Activated T-helper 1 cell treated with anti-CD3 and anti-CD28 coated beads, Interleukin-12 subunit alpha, Interleukin-12 subunit beta, Interleukin-2, Interleukin-4 antibody, amounts not matched to agents 30 ng/mL and 10 ng/mL and 1 ng/mL, durations not matched to agents 14 hours and 24 hours and 36 hours (primary cell): ENCODE measurements around the gene NDUFA13. TPM values are rescaled to one million over a fixed set of nuclear protein-coding genes. Genes with fewer than 3 reads are reported as not detected.

Experiments used
- DNase-seq: peaks from one replicate; pipeline ENCODE4 v3.0.0; 2021; ENCODE audit warnings: low spot score
- H3K27ac Mint-ChIP-seq: one replicate; pipeline ENCODE4 v1.8.0; 2021; ENCODE audit warnings: mild to moderate bottlenecking, mixed read lengths
- H3K27me3 Mint-ChIP-seq: one replicate; pipeline ENCODE4 v1.8.0; 2022; ENCODE audit warnings: mild to moderate bottlenecking, moderate library complexity, mixed read lengths; ENCODE audit not compliant: insufficient read depth
- H3K36me3 Mint-ChIP-seq: one replicate; pipeline ENCODE4 v1.8.0; 2021; ENCODE audit warnings: low read depth, mixed read lengths
- H3K4me1 Mint-ChIP-seq: one replicate; pipeline ENCODE4 v1.8.0; 2021; ENCODE audit warnings: low read depth, mixed read lengths
- H3K4me3 Mint-ChIP-seq: one replicate; pipeline ENCODE4 v1.8.0; 2021; ENCODE audit warnings: mild to moderate bottlenecking, moderate library complexity, mixed read lengths
- H3K9me3 Mint-ChIP-seq: one replicate; pipeline ENCODE4 v1.8.0; 2021; ENCODE audit warnings: mixed read lengths
- intact Hi-C: fragments of 100-400 bp; cut with micrococcal nuclease; formaldehyde crosslinking; loops from one replicate; pipeline ENCODE4 v1.15.1; 2024
- total RNA-seq: library from RNA; stranded (reverse); gene quantifications from 2 replicates; pipeline ENCODE4 v1.2.3, GENCODE V29; 2022

Gene NDUFA13
- total RNA-seq, 1 donor from 2014 or later: 410 TPM

DNA sequence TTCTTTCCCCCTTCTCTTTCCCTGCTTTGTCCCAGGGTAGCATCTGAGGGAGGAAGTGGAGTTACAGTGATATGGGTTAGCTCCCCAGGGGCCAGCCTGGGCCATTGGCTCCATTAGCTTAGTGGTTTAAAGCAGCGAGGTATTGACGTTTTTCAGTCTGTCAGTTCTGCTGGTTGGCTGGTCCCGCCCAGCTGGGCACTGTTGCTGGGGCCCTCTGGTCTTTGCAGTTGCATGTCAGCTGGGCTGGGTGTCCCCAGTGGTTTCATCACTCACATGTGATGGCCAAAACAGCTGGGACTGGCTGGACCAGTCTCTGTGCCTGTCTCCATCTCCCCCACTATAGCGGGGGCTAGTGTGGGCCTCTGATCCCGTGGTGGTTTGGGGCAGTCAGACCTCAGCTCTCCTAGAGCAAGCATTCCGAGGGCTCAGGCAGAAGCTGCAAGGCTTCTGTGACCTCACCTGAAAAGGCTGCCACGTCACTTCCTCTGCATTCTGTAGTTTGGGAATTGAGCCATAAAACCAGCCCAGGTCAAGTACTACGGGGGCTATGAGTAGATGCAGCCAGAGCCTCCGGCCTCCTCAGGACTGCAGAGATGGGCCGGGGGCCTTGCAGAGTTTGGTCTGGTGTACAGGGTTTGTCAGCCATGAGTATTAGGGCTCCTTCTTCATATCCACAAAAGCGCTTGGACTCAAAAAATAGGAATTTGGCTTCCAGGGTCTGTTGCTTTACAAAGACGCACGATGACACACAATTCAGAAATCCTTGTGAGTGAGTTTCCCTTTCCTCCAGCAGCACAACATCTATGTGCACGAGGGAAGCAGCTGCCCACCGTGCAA, 30.6 kb upstream of the NDUFA13 start:
- no peak for DNase-seq
- H3K27ac Mint-ChIP-seq: no peak overlapping the region
- no peaks in the 10 kb centered on the region for H3K27me3 Mint-ChIP-seq
- intact Hi-C loops: no loop called here
- no peaks in the 10 kb centered on the region for H3K9me3 Mint-ChIP-seq
- H3K36me3 Mint-ChIP-seq: peaks cover 4% of the 10 kb centered on the region
- peaks cover 50% of the 10 kb centered on the region for H3K4me1 Mint-ChIP-seq
- H3K4me3 Mint-ChIP-seq: no peak overlapping the region

- H3K4me3 Mint-ChIP-seq: no peak overlapping the region
- no peak overlapping the region for H3K27ac Mint-ChIP-seq
- no peaks in the 10 kb centered on the region for H3K27me3 Mint-ChIP-seq
- intact Hi-C loops: no loop called here
- H3K4me1 Mint-ChIP-seq: peaks cover 48% of the 10 kb centered on the region
- DNase-seq: no peak
- peaks cover 7% of the 10 kb centered on the region for H3K36me3 Mint-ChIP-seq
- no peaks in the 10 kb centered on the region for H3K9me3 Mint-ChIP-seq
Measured at GRCh38 chr19:19485998-19486290, 30.1 kb upstream of the NDUFA13 start.

DNA sequence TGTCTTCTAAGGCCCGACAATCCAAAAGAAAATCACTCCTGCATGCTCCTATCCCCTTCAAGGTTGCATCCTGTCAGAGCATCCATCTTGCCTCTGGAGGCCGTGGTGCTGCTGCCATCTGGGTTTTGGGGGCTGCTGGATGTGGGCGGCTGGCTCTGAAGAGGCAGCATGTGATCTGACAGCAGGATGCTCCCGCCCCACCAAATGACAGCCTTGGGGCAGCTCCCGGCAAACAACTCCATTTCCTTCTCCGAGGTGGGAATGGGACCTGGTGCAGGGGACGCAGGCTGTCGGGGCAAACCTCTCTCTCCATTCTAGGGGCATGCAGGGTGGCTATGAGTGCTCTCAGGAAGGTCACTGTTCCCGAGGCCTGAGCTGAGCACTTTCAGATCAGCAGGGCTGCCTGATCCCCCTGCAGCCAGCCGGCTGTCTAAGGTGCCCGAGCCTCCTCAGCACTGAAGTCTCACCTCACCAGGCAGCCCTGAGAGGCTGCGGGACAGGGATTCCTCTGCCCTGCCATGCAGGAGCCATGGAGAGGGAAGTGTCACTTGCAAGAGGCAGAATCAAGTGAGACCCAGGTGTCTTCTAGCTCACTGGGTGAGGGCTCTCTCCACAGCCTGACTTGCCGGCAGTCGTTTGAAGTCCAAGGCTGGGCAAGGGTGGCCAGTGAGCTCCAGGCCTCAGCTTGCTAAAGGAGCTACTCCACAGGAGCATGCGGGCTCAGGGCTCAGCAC, 29.5 kb upstream of the NDUFA13 start:
- Mint-ChIP-seq H3K4me1 (peaks cover 42% of the 10 kb centered on the region), H3K27ac (peak overlapping the region; percentile 12), H3K4me3 (no peak overlapping the region), H3K36me3 (peaks cover 7% of the 10 kb centered on the region), H3K27me3 (no peaks in the 10 kb centered on the region), H3K9me3 (no peaks in the 10 kb centered on the region)
- DNase-seq: no peak
- intact Hi-C loops: no loop called here

DNA sequence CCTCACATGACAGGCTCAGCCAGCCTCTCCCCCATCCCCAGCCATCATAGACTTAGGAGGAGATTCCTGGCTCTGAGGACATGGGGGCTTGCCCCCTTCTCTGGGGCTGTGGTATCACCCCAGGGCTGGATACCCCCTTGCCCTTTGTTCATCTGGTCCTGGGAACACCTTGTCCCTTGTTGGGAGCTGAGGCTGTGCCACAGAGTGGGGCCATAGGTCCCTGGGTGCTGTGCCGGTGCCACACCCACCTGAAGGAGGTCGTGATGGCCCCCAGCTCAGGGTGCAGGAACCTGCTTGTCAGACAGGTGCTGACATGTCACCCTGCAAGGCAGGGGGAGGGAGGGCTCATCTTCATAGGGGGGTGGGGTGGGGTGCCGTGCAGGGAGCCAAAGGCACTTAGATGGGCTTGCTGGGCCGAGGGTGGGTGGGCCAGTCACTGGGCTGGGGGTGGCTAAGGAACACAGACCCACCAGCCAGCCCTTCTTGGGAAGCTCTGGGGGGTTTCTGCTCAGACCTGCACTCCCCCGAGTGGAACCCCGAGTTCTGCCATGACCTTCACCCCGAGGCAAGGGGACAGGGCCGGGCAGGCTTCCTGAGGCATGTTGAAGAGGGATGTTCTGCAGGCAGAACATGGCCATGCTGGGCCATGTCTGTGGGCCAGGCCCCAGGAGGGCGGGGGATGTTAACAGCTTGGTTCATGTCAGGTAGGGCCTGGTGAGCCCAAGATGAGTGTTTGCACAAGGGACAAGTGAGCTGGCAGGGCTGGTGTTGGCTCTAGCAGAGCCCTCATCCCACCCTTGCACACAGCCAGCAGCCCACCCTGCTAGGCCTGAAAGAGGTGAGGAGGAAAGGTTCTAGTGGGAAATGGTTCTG, 28.7 kb upstream of the NDUFA13 start:
- Mint-ChIP-seq H3K4me1 (peaks cover 40% of the 10 kb centered on the region), H3K27ac (peak overlapping the region; percentile 99), H3K36me3 (peaks cover 7% of the 10 kb centered on the region), H3K27me3 (no peaks in the 10 kb centered on the region), H3K4me3 (peak overlapping the region; percentile 50), H3K9me3 (no peaks in the 10 kb centered on the region)
- intact Hi-C loops: no loop called here
- no peak for DNase-seq

DNA sequence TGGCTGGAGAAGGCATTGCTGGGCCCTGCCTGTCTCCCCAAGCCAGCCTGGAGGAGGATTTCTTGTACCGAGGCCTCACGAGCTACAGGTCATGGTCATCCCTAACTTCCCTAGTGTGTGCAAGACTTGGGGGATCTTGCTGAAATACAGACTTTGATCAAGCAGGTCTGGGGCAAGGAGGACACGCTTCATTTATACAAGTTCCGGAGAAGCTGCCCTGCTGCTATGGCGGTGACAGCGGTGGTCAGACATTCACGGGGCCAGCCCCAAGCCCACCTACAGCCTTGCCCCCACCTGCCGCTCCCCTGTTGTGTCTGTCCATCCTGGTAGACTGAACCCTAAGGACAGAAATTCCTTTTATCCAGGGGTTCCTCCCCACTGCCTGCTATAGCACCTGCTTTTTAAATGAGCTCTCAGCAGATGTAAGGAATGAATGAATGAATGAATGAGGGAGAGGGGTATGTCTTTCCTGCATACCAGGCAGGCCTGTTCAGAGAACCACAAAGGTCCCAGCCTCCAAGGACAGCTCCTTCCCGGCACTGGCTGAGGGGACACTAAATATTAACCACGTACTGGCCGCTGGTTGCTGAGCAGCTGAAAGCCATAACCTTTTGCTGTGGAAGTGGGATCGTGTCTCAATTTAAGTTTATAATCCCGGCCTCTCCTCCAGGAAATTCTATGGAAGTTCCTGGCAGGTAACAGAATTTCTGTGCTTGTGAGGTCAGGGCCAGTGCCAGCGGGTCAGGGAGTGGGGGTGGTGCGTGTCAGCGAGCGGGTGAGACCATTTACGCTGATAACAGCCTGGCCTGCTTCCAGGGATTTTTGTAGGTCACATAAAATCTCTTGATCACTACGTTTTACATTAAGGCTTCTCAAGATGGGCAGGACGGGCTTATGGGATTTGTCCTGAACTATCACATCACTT, 27.8 kb upstream of the NDUFA13 start:
- peaks cover 5% of the 10 kb centered on the region for H3K36me3 Mint-ChIP-seq
- H3K27ac Mint-ChIP-seq: peak overlapping the region; percentile 99
- intact Hi-C loops: no loop called here
- no peak for DNase-seq
- peak overlapping the region; percentile 50 for H3K4me3 Mint-ChIP-seq
- no peaks in the 10 kb centered on the region for H3K9me3 Mint-ChIP-seq
- H3K27me3 Mint-ChIP-seq: no peaks in the 10 kb centered on the region
- H3K4me1 Mint-ChIP-seq: peaks cover 34% of the 10 kb centered on the region

DNA sequence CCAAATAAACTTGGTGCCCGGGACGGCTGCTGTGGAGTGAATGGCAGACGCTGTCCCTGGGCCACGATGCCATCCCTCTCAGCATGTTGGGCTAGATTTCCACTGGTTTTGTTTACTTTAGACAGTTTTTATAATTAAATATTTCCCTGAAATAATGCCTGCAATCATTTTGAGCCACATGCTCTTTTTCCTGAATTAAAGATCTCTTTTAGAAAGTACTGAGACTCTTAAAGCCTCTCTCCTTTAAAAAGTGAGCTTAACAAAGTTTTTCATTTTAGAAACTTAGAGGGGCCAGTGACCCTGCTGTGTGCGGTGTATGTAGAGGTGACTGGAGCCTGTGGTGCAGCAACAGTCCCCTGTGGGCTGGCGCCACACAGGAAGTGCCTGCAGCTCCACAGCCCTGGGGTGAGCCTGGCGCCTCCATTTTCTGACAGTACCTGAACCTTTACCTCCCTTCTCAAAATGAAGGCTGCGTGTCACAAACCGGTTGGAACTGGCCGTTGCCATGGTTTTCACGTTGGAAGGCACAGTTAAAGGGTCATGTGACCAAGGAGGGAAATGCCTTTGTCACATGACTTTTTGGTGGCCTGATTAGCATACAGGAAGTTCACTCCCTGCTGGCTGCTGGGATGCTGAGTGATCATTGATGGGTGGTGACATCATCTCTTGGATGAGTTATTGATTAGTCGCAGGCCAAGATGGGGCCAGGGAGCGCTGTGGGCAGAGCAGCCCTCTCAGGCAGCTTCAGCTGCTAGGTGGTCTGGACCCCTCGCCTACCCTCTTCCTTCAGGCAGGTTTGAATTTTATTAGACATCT, 26.9 kb upstream of the NDUFA13 start:
- no peaks in the 10 kb centered on the region for H3K9me3 Mint-ChIP-seq

GRCh38 chr19:19489804-19490204, 26.2 kb upstream of the NDUFA13 start:
- intact Hi-C loops: loop anchor here (1.0 kb wide), 8 partner anchors 30 to 344 kb away; partner anchors contain the start of genes GATAD2A, MAU2 and SUGP1
- Mint-ChIP-seq H3K4me3 (no peak overlapping the region), H3K27ac (peak overlapping the region; percentile 99), H3K4me1 (peaks cover 34% of the 10 kb centered on the region), H3K27me3 (no peaks in the 10 kb centered on the region), H3K9me3 (no peaks in the 10 kb centered on the region), H3K36me3 (peaks cover 7% of the 10 kb centered on the region)
- no peak for DNase-seq

More for the DNA sequence above, 26.9 kb upstream of the NDUFA13 start:
- intact Hi-C loops: loop anchor here (1.0 kb wide), 5 partner anchors 29 to 169 kb away; partner anchors contain the start of genes GATAD2A, MAU2 and SUGP1
- Mint-ChIP-seq H3K4me3 (peak overlapping the region; percentile 72), H3K4me1 (peaks cover 34% of the 10 kb centered on the region), H3K27me3 (no peaks in the 10 kb centered on the region), H3K36me3 (peaks cover 3% of the 10 kb centered on the region), H3K27ac (peak overlapping the region; percentile 99)
- DNase-seq: peak; percentile 91

DNA sequence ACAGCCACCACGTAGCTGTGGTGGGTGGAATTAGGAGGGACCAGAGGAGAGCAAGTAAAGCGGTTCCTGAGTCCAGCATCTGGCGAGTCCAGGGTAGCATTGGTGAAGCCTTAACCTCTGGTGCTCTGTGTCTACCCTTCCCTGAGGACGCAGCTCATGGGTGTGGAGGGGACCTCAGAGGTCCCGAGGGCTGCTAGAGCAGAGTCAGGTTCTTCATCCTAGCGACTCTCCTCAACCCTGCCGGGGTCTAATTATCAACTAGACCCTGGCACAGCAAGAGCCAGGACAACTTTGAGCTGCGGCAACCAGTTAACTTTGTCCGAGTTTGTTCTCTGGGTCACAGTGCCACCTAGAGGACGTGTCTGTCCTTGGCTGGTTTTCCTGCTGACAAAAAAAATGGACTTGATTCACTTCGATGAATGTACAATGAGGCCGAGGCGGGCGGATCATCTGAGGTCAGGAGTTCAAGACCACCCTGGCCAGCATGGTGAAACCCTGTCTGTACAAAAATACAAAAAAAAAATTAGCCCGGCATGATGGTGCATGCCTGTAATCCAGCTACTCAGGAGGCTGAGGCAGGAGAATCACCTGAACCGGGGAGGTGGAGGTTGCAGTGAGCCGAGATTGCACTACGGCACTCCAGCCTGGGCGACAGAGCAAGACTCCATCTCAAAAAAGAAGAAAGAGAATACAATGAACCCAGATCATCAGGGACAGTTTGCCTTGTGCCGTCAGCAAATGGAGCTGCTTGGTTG, 25.6 kb upstream of the NDUFA13 start:
- Mint-ChIP-seq H3K36me3 (peaks cover 10% of the 10 kb centered on the region), H3K27ac (peak overlapping the region; percentile 99), H3K4me3 (no peak overlapping the region), H3K4me1 (peaks cover 34% of the 10 kb centered on the region), H3K27me3 (no peaks in the 10 kb centered on the region), H3K9me3 (no peaks in the 10 kb centered on the region)
- peak; percentile 71 for DNase-seq
- intact Hi-C loops: loop anchor here (1.0 kb wide), 3 partner anchors 124 to 344 kb away; no protein-coding TSS in a partner anchor

GRCh38 chr19:19491321-19492025, 24.6 kb upstream of the NDUFA13 start:
- no peak overlapping the region for H3K4me3 Mint-ChIP-seq
- no peak for DNase-seq
- intact Hi-C loops: no loop called here
- no peaks in the 10 kb centered on the region for H3K9me3 Mint-ChIP-seq
- no peak overlapping the region for H3K27ac Mint-ChIP-seq
- peaks cover 12% of the 10 kb centered on the region for H3K36me3 Mint-ChIP-seq
- H3K27me3 Mint-ChIP-seq: no peaks in the 10 kb centered on the region
- peaks cover 34% of the 10 kb centered on the region for H3K4me1 Mint-ChIP-seq

DNA sequence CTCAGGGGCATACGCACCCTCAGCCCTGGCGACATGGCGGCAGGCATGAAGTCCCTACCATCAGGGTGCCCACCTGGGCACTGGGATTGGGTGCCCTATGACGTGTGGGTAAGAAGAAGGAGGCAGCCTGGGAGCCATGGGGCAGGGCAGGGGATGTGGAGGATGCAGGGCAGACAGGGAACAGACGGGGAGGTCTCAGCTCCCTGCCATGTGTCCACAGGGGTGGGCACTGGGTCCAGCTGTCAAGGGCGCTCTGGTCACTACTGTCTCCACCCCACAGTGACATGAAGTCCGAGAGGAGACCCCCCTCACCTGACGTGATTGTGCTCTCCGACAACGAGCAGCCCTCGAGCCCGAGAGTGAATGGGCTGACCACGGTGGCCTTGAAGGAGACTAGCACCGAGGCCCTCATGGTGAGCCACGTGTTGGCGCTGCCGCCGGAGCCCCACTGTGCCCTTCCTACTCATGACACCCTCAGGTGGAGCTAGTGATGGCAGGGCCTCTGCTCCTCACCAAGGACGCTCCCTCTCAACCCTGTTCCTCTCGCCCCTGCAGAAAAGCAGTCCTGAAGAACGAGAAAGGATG, 23.9 kb upstream of the NDUFA13 start:
- Mint-ChIP-seq H3K4me3 (no peak overlapping the region), H3K9me3 (no peaks in the 10 kb centered on the region), H3K4me1 (peaks cover 34% of the 10 kb centered on the region), H3K27ac (no peak overlapping the region), H3K36me3 (peaks cover 16% of the 10 kb centered on the region), H3K27me3 (no peaks in the 10 kb centered on the region)
- intact Hi-C loops: no loop called here
- DNase-seq: no peak
